IPS-15b (cell line): Measurements from ENCODE around the gene CMTM1.
"Not testable (repeated sequence)": the region's sequence is repeated elsewhere in the genome, so short reads cannot be mapped to it uniquely, and the experiment has no call there.

Experiments used
- H3K27me3 ChIP-seq: one replicate; pipeline ENCODE4 v1.6.1; 2013; ENCODE audit warnings: low read length; ENCODE audit not compliant: control insufficient read depth, insufficient read depth
- H3K36me3 ChIP-seq: one replicate; pipeline ENCODE4 v1.6.1; 2013; ENCODE audit warnings: low read length; ENCODE audit not compliant: control insufficient read depth, insufficient read depth
- H3K4me1 ChIP-seq: one replicate; pipeline ENCODE4 v1.6.1; 2013; ENCODE audit warnings: mild to moderate bottlenecking, low read length; ENCODE audit not compliant: control insufficient read depth, insufficient read depth
- H3K4me3 ChIP-seq: one replicate; pipeline ENCODE4 v1.5.1; 2013; ENCODE audit warnings: low read depth, low read length
- H3K9ac ChIP-seq: one replicate; pipeline ENCODE4 v1.6.1; 2013; ENCODE audit warnings: low read depth, mild to moderate bottlenecking, low read length
- H3K9me3 ChIP-seq: one replicate; pipeline ENCODE4 v1.6.1; 2013; ENCODE audit warnings: mild to moderate bottlenecking, low read length; ENCODE audit not compliant: control insufficient read depth, insufficient read depth

CMTM1 gene

DNA sequence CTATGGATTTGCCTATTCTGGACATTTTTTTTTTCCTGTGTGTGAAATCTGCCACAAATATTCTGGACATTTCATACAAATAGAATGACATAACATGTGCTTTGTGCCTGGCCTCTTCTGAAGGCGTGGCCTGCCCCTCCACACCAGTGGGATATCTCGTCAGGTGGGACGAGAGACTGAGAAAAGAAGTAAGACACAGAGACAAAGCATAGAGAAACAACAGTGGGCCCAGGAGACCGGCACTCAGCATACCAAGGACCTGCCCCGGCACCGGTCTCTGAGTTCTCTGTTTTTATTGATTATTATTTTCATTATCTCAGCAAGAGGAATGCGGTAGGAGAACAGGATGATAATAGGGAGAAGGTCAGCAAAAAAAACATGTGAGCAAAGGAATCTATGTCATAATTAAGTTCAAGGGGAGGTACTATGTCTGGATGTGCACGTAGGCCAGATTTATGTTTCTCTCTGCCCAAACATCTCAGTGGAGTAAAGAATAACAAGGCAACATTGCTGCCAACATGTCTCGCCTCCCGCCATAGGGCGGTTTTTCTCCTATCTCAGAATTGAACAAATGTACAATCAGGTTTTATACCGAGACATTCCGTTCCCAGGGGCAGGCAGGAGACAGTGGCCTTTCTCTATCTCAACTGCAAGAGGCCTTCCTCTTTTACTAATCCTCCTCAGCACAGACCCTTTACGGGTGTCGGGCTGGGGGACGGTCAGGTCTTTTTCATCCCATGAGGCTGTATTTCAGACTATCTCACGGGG lies 61.6 kb downstream of the CMTM1 start:
- not testable (repeated sequence) for H3K4me3 ChIP-seq, H3K4me1 ChIP-seq, H3K9me3 ChIP-seq, H3K27me3 ChIP-seq, H3K36me3 ChIP-seq, H3K9ac ChIP-seq
